K562 (cell line): ENCODE data around the gene BAZ2A. TPM values are rescaled to one million over a fixed set of nuclear protein-coding genes. Genes with fewer than 3 reads are reported as not detected.

ENCODE experiments used
- CBFA2T2 ChIP-seq: fragments of 450-650 bp; conservative IDR thresholded peaks from 2 replicates; pipeline ENCODE4 v1.6.1; 2017; ENCODE audit warnings: mild to moderate bottlenecking
- HLTF ChIP-seq: fragments of 450-650 bp; IDR thresholded peaks from 2 replicates; pipeline ENCODE4 v1.6.1; 2016
- MED1 ChIP-seq: sonication (generic); formaldehyde crosslinking; IDR thresholded peaks from 2 replicates; pipeline ENCODE4 v1.8.1; 2023; ENCODE audit warnings: missing genetic modification reagents, borderline replicate concordance
- PCBP1 ChIP-seq: fragments of 200-400 bp; formaldehyde crosslinking; IDR thresholded peaks from 2 replicates; pipeline ENCODE4 v1.6.1; 2018; ENCODE audit warnings: mild to moderate bottlenecking, low read depth, low read length; ENCODE audit not compliant: poor library complexity, severe bottlenecking
- POU5F1 ChIP-seq: fragments of 150-350 bp; IDR thresholded peaks from 2 replicates; pipeline ENCODE4 v1.6.1; 2014; ENCODE audit warnings: borderline replicate concordance, low read length, low read depth, mild to moderate bottlenecking; ENCODE audit not compliant: partially characterized antibody
- STAG1 ChIP-seq: sonication (generic); formaldehyde crosslinking; IDR thresholded peaks from 2 replicates; pipeline ENCODE4 v1.5.0; 2020; ENCODE audit warnings: missing genetic modification reagents, borderline replicate concordance
- ZBTB40 ChIP-seq, 2 experiments: fragments of 450-650 bp in 1 of 2; sonication (generic) in 1 of 2; formaldehyde crosslinking in 1 of 2; IDR thresholded peaks; 2 replicates each; pipeline versions ENCODE4 v1.7.1 to v1.9.0; 2016 to 2022; ENCODE audit warnings: inconsistent platforms in 1 of 2, mild to moderate bottlenecking in 1 of 2, missing genetic modification reagents in 1 of 2
- ZNF507 ChIP-seq: conservative IDR thresholded peaks from 2 replicates; pipeline ENCODE4 v1.6.1; 2017; ENCODE audit warnings: missing genetic modification characterization, missing compliant biosample characterization
- ZNF57 ChIP-seq: fragments of 450-650 bp; formaldehyde crosslinking; IDR thresholded peaks from 2 replicates; pipeline ENCODE4 v1.4.0; 2020; ENCODE audit warnings: mild to moderate bottlenecking, moderate library complexity
- polyA plus RNA-seq, 8 experiments: library from polyadenylated mRNA; depleted of rRNA in 4 of 8; stranded (reverse) in 5 of 8; unstranded in 3 of 8; fragments of >200 nt; fragmentation: Nextera tagmentation in 2 of 8; fragmentation: Illumina TruSeq in 1 of 8; extraction: Ambion mirVana in 2 of 8; extraction: Trizol in 1 of 8; gene quantifications; 2 replicates each; pipeline versions ENCODE4 v1.2.1 to v1.2.3, GENCODE V29; 2011 to 2014; ENCODE audit warnings: inconsistent platforms in 1 of 8, missing spikeins in 1 of 8
- total RNA-seq, 7 experiments: library from RNA; depleted of rRNA in 6 of 7; stranded (reverse); fragments of >200 nt in 6 of 7; fragmentation: Illumina TruSeq in 2 of 7; extraction: Trizol in 2 of 7; gene quantifications; 2 replicates each; pipeline versions ENCODE4 v1.2.1 to v1.2.3, GENCODE V29; 2011 to 2021; ENCODE audit warnings: low replicate concordance in 1 of 7
- TF ChIP-seq, protein P1 (sequence below): sonication (generic); formaldehyde crosslinking; IDR thresholded peaks from 2 replicates; pipeline ENCODE4 v1.8.0; 2023; ENCODE audit warnings: mild to moderate bottlenecking, missing genetic modification reagents
- TF ChIP-seq, protein P2 (sequence below): IDR thresholded peaks from 2 replicates; pipeline ENCODE4 v1.6.1; 2016; ENCODE audit warnings: missing genetic modification characterization, missing compliant biosample characterization

Gene BAZ2A
- total and polyA plus RNA-seq, 9 of the 15 experiments (the other 6 are each of a cell fraction or from before 2014, with no cell fraction given), result 4.5 to 86.4 (median 26.2) TPM

- TF ChIP-seq ZBTB40 (IDR thresholded peaks at IDR 0.05), result no peak
- no peak for TF ChIP-seq ZBTB40 (CRISPR knock-in tag; IDR thresholded peaks at IDR 0.05)
- TF ChIP-seq PCBP1, result no peak
- TF ChIP-seq STAG1 (CRISPR knock-in tag), result no peak; the same call in 1 of the 2 replicates
- no peak for TF ChIP-seq MED1
- TF ChIP-seq CBFA2T2, result no peak
- TF ChIP-seq ZNF57 (CRISPR knock-in tag), result no peak
- no peak for TF ChIP-seq POU5F1
- TF ChIP-seq, protein P1, sequence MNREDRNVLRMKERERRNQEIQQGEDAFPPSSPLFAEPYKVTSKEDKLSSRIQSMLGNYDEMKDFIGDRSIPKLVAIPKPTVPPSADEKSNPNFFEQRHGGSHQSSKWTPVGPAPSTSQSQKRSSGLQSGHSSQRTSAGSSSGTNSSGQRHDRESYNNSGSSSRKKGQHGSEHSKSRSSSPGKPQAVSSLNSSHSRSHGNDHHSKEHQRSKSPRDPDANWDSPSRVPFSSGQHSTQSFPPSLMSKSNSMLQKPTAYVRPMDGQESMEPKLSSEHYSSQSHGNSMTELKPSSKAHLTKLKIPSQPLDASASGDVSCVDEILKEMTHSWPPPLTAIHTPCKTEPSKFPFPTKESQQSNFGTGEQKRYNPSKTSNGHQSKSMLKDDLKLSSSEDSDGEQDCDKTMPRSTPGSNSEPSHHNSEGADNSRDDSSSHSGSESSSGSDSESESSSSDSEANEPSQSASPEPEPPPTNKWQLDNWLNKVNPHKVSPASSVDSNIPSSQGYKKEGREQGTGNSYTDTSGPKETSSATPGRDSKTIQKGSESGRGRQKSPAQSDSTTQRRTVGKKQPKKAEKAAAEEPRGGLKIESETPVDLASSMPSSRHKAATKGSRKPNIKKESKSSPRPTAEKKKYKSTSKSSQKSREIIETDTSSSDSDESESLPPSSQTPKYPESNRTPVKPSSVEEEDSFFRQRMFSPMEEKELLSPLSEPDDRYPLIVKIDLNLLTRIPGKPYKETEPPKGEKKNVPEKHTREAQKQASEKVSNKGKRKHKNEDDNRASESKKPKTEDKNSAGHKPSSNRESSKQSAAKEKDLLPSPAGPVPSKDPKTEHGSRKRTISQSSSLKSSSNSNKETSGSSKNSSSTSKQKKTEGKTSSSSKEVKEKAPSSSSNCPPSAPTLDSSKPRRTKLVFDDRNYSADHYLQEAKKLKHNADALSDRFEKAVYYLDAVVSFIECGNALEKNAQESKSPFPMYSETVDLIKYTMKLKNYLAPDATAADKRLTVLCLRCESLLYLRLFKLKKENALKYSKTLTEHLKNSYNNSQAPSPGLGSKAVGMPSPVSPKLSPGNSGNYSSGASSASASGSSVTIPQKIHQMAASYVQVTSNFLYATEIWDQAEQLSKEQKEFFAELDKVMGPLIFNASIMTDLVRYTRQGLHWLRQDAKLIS, result peak; percentile 34; the same call in 1 of the 2 replicates
- no peak for TF ChIP-seq ZNF507
- TF ChIP-seq, protein P2, sequence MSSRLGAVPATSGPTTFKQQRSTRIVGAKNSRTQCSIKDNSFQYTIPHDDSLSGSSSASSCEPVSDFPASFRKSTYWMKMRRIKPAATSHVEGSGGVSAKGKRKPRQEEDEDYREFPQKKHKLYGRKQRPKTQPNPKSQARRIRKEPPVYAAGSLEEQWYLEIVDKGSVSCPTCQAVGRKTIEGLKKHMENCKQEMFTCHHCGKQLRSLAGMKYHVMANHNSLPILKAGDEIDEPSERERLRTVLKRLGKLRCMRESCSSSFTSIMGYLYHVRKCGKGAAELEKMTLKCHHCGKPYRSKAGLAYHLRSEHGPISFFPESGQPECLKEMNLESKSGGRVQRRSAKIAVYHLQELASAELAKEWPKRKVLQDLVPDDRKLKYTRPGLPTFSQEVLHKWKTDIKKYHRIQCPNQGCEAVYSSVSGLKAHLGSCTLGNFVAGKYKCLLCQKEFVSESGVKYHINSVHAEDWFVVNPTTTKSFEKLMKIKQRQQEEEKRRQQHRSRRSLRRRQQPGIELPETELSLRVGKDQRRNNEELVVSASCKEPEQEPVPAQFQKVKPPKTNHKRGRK (tag), result no peak
- TF ChIP-seq HLTF, result no peak
Measured at GRCh38 chr12:56634837-56635791, 5.0 kb upstream of the BAZ2A start (continued).
